CD4-positive, alpha-beta T cell treated with Interleukin-12 subunit alpha and Interleukin-12 subunit beta, for 1 hour (primary cell): ENCODE data around the gene ELOVL5.

Experiments
- DNase-seq: peaks from one replicate; pipeline ENCODE4 v3.0.0-alpha.2; 2020

ELOVL5 gene

GRCh38 chr6:53302678-53303360 is 45.9 kb downstream of the ELOVL5 start:
- DNase-seq, result peak; percentile 66

- DNase-seq, result no peak
Observed at GRCh38 chr6:53301801-53302537, 46.8 kb downstream of the ELOVL5 start.

DNA sequence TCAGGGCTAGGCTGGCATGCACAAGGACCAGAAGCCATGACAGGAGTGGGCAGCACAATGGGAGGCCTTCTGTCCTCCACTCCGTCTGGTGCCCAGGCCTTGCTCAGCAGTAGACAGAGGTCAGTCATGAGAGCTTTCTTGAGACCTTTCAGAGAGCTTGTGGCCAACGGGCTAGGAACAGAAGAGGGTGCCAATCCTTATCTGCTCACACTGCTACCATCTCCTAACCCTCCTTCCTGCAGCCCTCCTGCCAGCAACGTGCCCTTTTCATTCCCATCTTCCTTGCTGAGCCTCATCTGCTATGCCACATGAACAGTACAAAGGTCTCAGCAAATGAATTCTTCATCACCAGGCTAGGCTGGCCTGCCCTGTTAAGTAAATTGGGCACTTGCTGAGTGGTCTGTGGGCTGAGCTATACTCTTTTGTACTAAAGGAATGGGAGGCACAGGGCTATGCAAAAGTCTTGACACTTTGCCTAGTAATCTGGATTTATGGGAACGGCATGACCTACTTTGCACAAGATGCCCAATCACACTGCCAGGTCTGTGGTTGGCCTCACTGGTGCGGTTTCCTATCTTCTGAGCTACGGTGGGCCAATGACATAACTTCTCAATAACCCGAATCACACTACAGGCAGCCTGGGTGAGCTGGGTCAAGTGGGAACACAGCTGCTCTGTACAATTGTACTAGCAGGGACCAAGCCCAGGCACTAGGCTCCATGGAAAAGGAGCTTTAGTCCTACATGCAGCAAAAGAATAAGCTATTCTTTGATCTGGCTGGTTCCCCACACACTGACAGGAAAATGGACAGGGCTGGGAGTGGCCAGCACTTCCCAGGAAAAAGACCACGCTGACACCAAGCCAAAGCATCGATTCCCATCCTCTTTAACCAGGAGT is 47.8 kb downstream of the ELOVL5 start:
- peak; percentile 58 for DNase-seq

DNA sequence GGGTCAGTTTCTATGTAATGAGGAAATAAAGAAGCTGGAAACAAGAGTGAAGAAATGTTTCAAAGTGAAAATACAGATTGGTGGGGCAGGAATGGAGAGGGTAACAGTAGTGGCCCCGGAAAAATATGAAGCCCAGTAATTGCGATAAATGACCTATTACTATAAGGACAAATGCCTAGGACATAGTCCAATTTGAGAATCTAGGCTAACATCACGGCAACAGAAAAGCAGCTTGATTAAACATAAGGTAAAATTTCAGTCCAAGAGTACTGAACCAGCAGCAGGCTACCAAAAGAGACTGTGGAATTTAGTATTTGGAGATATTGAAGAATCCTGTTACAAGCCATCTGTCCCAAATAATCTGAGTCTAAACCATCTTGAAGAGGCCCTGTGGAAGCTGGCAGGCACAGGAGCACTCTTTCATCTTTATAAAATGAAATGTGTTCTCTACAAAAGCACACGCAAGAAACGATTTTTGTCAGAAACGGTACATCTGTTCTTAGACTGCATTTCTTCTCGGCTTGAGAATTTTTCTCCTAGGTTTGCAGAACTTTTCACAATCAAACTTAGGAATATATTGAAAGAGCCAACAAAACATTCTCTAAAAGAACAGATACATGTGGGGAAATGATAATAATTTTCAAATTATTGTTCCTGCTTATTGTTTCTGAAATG is 49.3 kb downstream of the ELOVL5 start:
- DNase-seq, result no peak

DNA sequence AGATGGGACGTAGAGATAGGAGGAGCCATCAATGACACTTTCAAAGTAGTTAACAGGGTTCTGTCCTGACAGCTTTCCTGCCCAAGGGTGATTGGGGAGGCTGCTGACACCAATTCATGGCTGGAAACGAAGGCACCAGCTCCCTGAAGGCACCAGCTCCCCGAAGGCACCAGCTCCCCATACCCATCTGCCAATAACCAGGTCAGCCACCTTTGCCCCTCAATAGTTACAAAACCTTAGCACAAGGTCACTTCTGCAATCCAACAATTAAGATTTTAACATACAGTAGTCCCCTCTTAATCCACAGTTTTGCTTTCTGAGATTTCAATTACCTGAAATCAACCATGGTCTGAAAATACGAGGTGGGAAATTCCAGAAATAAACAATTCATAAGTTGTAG is 51.7 kb downstream of the ELOVL5 start:
- DNase-seq, result no peak

DNA sequence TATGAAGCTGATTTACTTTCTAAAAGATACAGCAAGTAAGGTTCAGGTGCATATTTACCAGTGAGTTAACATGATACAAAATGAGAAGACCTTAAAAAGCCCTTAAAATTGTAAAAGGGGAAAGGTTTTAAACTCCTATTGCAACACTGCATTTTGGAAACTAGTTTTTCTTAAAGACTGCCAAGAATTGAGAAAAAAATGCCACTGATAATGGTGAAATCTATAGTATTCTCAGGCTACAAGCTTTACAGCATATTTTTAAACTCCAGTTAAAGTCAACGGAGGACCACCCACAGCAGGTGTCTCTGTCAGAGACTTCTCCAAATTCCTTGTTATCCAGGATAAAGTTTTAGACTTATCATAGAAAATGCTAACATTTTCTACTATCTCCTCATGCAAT is 53.6 kb downstream of the ELOVL5 start:
- no peak for DNase-seq

DNA sequence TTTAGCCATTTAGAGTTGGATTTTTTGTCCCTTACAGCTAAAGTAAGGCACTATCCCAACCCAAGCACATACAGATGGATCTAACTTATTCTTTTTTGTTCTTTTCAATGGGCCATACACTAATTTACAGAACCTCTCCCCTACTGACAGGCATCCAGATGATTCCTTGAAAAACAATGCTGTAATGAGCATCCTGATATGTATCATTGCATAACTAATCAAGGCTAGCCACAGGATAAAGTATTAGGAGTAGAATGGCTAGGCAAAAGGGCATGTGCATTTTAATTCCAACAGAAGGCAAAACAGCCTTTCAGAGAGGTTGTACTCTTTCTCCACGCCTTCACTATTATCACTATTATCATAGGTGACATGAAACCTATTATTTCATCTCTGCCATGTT is 54.1 kb downstream of the ELOVL5 start:
- DNase-seq, result no peak

- DNase-seq, result no peak
Observed at GRCh38 chr6:53294095-53294494, 54.7 kb downstream of the ELOVL5 start.

DNA sequence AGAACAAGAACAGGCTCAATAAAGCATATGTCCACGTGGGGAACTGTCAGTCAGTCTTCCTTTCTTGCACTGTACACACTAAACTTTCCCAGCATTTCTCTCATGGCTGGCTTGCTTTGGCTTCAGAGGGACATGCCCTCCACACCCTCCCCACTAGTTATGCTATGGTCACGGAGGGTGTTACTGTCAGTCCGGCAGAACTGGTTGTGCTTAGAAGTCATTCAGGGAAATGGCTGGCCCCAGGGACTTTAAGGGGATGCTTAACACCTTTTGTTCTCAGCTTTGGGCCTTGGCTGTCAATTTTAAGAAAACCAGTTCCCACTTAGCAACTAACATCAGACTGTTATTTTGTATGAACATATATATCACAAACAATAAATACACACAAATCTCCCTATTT is 55.1 kb downstream of the ELOVL5 start:
- DNase-seq, result no peak

DNA sequence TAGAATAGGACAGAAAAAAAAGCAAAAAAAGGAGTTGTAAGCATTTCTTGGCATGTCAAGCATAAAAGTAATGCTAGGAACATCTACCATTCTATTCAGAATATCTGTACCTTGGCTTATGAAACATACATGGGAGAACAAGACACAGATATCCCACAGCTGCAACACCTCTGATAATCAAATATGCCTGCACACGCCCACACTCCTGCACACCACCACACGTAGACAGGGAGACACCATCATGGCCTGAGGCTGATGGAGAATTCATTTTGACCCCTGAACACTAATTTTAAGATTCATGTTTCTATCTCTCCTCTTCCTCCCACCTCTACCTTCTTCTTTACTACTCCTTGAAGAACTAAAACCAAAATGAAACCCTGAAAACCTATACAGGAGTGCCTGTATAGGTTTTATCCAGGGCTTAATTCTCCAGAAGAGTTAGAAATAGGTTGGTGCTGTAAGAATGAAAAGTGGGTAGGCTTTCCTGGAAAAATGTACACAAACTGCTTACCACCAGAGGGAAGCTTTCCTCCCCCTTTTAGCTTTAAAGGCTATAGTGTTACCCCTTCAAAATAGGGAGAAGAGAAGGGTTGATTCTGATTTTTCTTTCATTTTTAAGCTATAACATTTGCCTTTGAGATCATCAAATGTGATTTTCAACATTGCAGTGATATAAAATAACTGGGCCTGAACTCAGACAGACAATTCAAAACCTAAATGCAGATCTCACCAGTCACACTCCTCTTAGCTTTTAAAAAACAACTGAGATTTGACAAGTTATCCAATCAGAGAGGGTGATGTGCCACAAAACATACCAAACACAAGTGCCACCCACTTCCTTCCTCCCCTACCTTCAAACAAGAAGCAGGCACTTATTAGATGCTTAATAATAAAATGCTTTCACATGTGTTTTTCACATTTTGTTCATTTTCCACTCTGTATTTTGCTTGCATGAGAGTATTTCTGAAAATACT is 57.9 kb downstream of the ELOVL5 start:
- DNase-seq, result peak; percentile 73

DNA sequence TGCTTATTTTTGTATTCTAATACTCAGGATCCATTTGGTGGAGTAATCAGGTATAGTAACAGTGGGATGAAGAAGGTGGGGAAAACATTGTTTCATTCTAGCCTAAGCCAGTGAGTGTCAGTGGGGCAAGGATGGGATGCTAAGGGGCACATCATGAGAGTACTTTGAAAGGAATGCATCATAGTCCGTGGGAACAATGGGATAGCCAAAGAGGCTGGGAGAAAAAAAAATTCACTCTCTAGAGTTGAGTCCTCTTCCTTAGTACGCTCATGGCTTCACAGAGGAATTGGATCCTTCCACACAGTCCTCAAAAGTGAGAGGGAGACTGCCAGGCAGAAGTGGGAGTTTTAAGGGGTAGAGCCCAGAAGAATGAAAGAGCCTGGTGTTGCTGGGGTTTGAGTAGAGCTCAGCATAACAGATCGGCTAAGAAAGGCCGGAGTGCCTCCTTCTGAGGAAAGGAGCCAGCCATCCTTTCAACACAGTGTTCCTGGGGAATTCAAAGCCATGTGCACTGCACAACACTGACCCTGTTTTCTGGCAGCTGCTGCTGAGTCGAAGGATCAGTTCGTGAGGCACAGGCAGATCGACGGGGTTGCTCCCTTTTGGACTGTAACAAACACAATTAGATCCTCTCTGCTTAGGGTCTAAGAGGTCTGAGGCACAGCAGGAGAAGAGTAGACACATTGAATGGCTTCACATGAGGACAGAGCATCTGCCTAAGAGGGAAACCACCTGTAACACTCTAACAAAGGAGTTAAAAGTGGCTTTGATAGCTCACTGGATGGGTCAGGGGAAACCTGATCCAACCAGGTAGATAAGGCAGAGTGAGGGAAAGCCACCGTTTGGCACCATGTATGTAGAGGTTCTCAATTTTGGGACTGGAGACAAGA is 61.2 kb downstream of the ELOVL5 start:
- DNase-seq, result no peak

- DNase-seq, result no peak
Observed at GRCh38 chr6:53284901-53285300, 63.8 kb downstream of the ELOVL5 start.

DNA sequence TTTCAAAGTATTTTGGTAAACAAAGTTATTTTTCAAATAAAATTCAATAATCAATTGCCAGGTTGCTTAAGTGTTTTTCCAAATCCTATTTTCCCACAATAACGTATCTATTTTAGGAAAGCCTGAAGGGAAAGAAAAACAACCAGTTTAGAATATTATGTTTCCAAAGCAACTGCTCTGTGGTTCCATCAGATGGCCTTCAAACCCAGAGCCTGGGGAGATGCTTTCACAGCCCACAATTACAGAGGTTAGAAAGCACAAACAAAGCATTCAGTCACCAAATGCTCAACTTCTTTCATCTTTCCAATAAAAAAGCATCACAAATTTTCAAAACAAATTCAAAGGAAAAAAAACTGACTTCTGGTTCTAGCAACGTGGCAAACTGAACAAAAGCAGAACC is 66.0 kb downstream of the ELOVL5 start:
- DNase-seq, result no peak

DNA sequence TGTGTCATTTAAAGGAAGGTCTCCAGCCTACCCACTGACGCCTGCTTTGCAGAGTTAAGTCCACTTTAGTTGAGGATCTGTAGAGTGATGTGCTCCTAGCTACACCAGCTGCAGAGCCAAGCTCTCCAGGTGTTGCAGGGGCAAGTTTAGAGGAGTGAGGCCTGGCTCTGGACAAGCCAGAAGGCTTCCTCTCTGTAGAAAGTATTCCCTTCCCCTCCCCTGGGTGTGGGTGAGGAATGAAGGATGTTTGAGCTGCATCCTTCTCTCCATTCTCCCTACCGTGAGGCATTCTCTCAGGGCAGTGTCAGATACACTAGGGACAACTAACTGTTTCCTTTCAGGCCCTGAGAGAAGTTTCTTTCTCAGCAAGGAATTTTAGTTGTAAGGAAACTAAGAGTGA is 66.5 kb downstream of the ELOVL5 start:
- DNase-seq, result no peak

GRCh38 chr6:53281518-53282215 is 67.1 kb downstream of the ELOVL5 start:
- DNase-seq, result no peak

GRCh38 chr6:53280207-53280606 is 68.5 kb downstream of the ELOVL5 start:
- DNase-seq, result no peak

DNA sequence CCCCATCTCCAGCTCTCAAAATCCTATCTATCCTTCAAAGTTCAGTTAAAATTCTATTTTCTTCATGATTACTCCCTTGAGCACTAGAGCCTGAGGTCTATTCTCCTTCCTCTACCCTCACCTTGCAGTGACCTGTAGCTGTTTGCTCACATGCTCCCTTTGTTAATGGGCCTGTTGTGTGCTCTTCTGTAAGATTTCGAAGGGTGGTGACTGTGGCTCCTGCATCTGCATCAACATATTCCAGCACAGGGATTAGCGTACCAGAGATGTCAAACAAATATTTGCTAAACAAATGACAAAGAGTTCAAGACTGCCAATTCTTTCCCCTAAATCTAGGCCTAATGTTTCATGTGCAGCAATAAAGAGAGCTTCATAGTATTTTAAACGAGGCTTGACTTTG is 69.5 kb downstream of the ELOVL5 start:
- DNase-seq, result no peak

GRCh38 chr6:53273370-53273769 is 75.4 kb downstream of the ELOVL5 start:
- no peak for DNase-seq

DNA sequence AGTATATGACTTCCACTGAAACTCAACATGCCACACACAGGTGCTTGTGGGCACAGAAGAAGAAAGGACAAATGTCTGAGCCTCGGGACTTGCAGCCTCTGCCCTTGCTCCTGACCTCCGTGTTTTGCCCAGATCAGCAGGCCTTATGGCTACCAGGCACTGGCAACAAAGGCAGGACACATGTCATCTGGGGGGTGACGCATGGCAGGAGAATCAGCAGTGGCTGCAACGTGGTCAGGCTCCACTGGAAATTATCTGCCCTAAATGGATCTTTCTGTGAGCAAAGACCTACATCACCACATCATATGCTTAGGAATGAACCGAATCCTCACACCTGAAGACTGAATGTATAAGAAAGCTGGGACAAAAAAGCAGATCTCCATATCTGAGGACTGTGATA is 78.9 kb downstream of the ELOVL5 start:
- no peak for DNase-seq
